Ovary (tissue), 9 donors: ENCODE results near the gene GRM2. TPM values are rescaled to one million over a fixed set of nuclear protein-coding genes. Genes with fewer than 3 reads are reported as not detected.

ENCODE experiments used
- DNase-seq, 5 donors: peaks; one replicate each; pipeline ENCODE4 v3.0.0-alpha.2; 2019 to 2020
- H3K27ac ChIP-seq, 2 donors: fragments of 200-600 bp; one replicate each; pipeline versions ENCODE4 v1.5.1 to v1.8.0; 2019 to 2022
- H3K27me3 ChIP-seq: fragments of 200-600 bp; one replicate; pipeline ENCODE4 v1.8.0; 2022
- H3K36me3 ChIP-seq: fragments of 200-600 bp; sonication (generic); one replicate; pipeline ENCODE4 v1.5.1; 2019
- H3K4me1 ChIP-seq: one replicate; pipeline ENCODE4 v1.8.1; 2013; ENCODE audit warnings: mild to moderate bottlenecking, moderate library complexity; ENCODE audit not compliant: insufficient read depth
- H3K4me3 ChIP-seq: fragments of 200-600 bp; sonication (generic); one replicate; pipeline ENCODE4 v1.5.1; 2017
- H3K9me3 ChIP-seq, 2 donors: fragments of 200-600 bp in 1 of 2; sonication (generic) in 1 of 2; one replicate each; pipeline versions ENCODE4 v1.5.1 to v1.8.1; 2013 to 2019; ENCODE audit warnings: mild to moderate bottlenecking in 1 of 2, moderate library complexity in 1 of 2
- CTCF ChIP-seq, 3 donors: fragments of 450-650 bp in 2 of 3; fragments of 200-600 bp in 1 of 3; IDR thresholded peaks; one replicate each; pipeline versions ENCODE4 v1.5.1 to v1.8.0; 2016 to 2022; ENCODE audit warnings: antibody characterized with exemption in 3 of 3, mild to moderate bottlenecking in 1 of 3
- EP300 ChIP-seq: sonication (generic); formaldehyde crosslinking; IDR thresholded peaks from one replicate; pipeline ENCODE4 v1.6.1; 2017; ENCODE audit warnings: antibody characterized with exemption
- POLR2A ChIP-seq: fragments of 450-650 bp; IDR thresholded peaks from one replicate; pipeline ENCODE4 v1.6.1; 2017; ENCODE audit warnings: antibody characterized with exemption, mild to moderate bottlenecking, moderate library complexity
- WGBS, 3 donors: extraction: QIAGEN DNeasy Blood & Tissue Kit in 1 of 3; methylation state at CpG; one replicate each; pipeline versions ENCODE4 v1.1.5 to v1.1.7; 2013 to 2017; 5-methylcytosine and 5-hydroxymethylcytosine counted together
- intact Hi-C, 4 donors: fragments of 100-400 bp; cut with DNase I; formaldehyde crosslinking; loops; one replicate each; pipeline versions ENCODE4 v1.11.0 to v1.15.1; 2022 to 2023
- polyA plus RNA-seq, 2 donors: library from polyadenylated mRNA; stranded (reverse); fragments of 200-250 nt in 1 of 2; fragments of 350-450 nt in 1 of 2; fragmentation: Illumina TruSeq in 1 of 2; extraction: RNeasy Lipid Tissue Mini Kit (QIAGEN cat#74804) in 1 of 2; gene quantifications; one replicate each; pipeline ENCODE4 v1.2.3, GENCODE V29; 2013 to 2014
- total RNA-seq, 7 donors: library from RNA; depleted of rRNA in 2 of 7; stranded (reverse); fragments of >200 nt in 2 of 7; fragmentation: NEBNext Ultra II Directional in 3 of 7; extraction: Animal tissue kit (Norgen Biotek cat#: 25700) in 3 of 7; gene quantifications; one replicate each; pipeline versions ENCODE4 v1.1.0 to v1.2.4, GENCODE V29; 2016 to 2023
- donor health status: DM: no; HTN: no; CAD: no; lungs with moderate emphysema.
- donor health status: DM: no; HTN: no; CAD: no.
- donor health status: Bipolar disorder and iron deficiency.
- donor health status: DM: yes; HTN: yes; CAD: no.
- donor health status: DM: no; HTN: no; CAD: no.
- donor health status: DM: yes; HTN: yes; CAD: no.

GRM2 gene
- total and polyA plus RNA-seq, 9 donors: 0.10 to 0.47 (median 0.28) TPM; not detected in 3

GRCh38 chr3:51673802-51674654 is 32.8 kb upstream of the GRM2 start:
- no peak for TF ChIP-seq CTCF (IDR thresholded peaks at IDR 0.05)
- Histone ChIP-seq H3K4me1 (peaks cover 3% of the 10 kb centered on the region), H3K4me3 (no peak overlapping the region), H3K27me3 (no peaks in the 10 kb centered on the region), H3K36me3 (no peaks in the 10 kb centered on the region), H3K9me3 (no peaks in the 10 kb centered on the region), H3K27ac (no peak overlapping the region)
- intact Hi-C loops: loop anchor here in 3 of 4 donors (5.0 to 10.0 kb wide), 3 partner anchors 172 to 289 kb away; partner anchors contain the start of genes DCAF1 (in 3 of the 3), MANF (in 1 of the 3) and RBM15B (in 1 of the 3)
- peak in 3 of 5 donors; percentile 5 to 28 (median 13) for DNase-seq
- WGBS, 3 donors: 89 to 92% (median 91%) methylated on average over 13 to 14 of the region's 14 CpGs

- H3K27me3 ChIP-seq: no peaks in the 10 kb centered on the region
- H3K4me3 ChIP-seq: no peak overlapping the region
- H3K36me3 ChIP-seq: no peaks in the 10 kb centered on the region
- intact Hi-C loops: loop anchor here in 1 of 4 donors (10.0 kb wide), 1 partner anchor 290 kb away; the partner anchor contains the start of gene MANF
- no peak for DNase-seq
- H3K9me3 ChIP-seq: no peaks in the 10 kb centered on the region
- TF ChIP-seq POLR2A (no peak), CTCF (IDR thresholded peaks at IDR 0.05) (no peak), EP300 (no peak)
- 67 to 86% (median 71%) methylated on average over 2 of the region's 2 CpGs for WGBS, 3 donors
- no peak overlapping the region for H3K27ac ChIP-seq
- peaks cover 3% of the 10 kb centered on the region for H3K4me1 ChIP-seq
Measured at GRCh38 chr3:51675201-51675611, 31.7 kb upstream of the GRM2 start.

- Histone ChIP-seq H3K27me3 (no peaks in the 10 kb centered on the region), H3K9me3 (no peaks in the 10 kb centered on the region), H3K36me3 (no peaks in the 10 kb centered on the region), H3K4me1 (peaks cover 3% of the 10 kb centered on the region), H3K4me3 (no peak overlapping the region), H3K27ac (no peak overlapping the region)
- peak in 1 of 5 donors; percentile 13 for DNase-seq
- no peak for TF ChIP-seq CTCF (IDR thresholded peaks at IDR 0.05)
- TF ChIP-seq EP300: no peak
- TF ChIP-seq POLR2A: no peak
- WGBS, 3 donors: 76 to 82% (median 79%) methylated on average over 3 of the region's 3 CpGs
- intact Hi-C loops: loop anchor here in 1 of 4 donors (10.0 kb wide), 1 partner anchor 291 kb away; the partner anchor contains the start of gene MANF
Measured at GRCh38 chr3:51676102-51676640, 30.7 kb upstream of the GRM2 start.

GRCh38 chr3:51677358-51677757 is 29.5 kb upstream of the GRM2 start:
- DNase-seq: peak in 1 of 5 donors; percentile 10
- H3K4me1 ChIP-seq: peaks cover 1% of the 10 kb centered on the region
- H3K27me3 ChIP-seq: no peaks in the 10 kb centered on the region
- intact Hi-C loops: loop anchor here in 1 of 4 donors (10.0 kb wide), 1 partner anchor 293 kb away; the partner anchor contains the start of gene MANF
- H3K4me3 ChIP-seq: no peak overlapping the region
- 87 to 93% (median 92%) methylated on average over 3 of the region's 3 CpGs for WGBS, 3 donors
- H3K27ac ChIP-seq: no peak overlapping the region
- no peaks in the 10 kb centered on the region for H3K36me3 ChIP-seq
- TF ChIP-seq POLR2A: no peak
- no peak for TF ChIP-seq CTCF (IDR thresholded peaks at IDR 0.05)
- TF ChIP-seq EP300: no peak
- no peaks in the 10 kb centered on the region for H3K9me3 ChIP-seq
